ENCODE measurements around the gene IFNAR1. TPM values are rescaled to one million over a fixed set of nuclear protein-coding genes. Genes with fewer than 3 reads are reported as not detected.

The IFNAR1 gene
- polyA plus RNA-seq, 1 donor: 26.7 TPM

GRCh38 chr21:33302796-33303195 is 22.0 kb upstream of the IFNAR1 start:
- Histone ChIP-seq H3K27ac (ENCODE audit: low read length) (no peak overlapping the region), H3K4me1 (ENCODE audit: control insufficient read depth, insufficient read depth, low read length) (peaks cover 17% of the 10 kb centered on the region), H3K4me3 (ENCODE audit: low read length) (no peak overlapping the region), H3K36me3 (ENCODE audit: control insufficient read depth, insufficient read depth, low read length) (no peaks in the 10 kb centered on the region), H3K27me3 (ENCODE audit: control insufficient read depth, insufficient read depth, low read length) (no peaks in the 10 kb centered on the region), H3K9me3 (ENCODE audit: control insufficient read depth, low read depth, low read length) (no peaks in the 10 kb centered on the region)
- DNase-seq: no peak
- 78% methylated on average over 3 of the region's 7 CpGs for whole genome bisulfite sequencing (ENCODE audit: insufficient coverage, low lambda C conversion rate)

GRCh38 chr21:33305344-33305671 is 19.5 kb upstream of the IFNAR1 start:
- Histone ChIP-seq H3K27me3 (ENCODE audit: control insufficient read depth, insufficient read depth, low read length) (no peaks in the 10 kb centered on the region), H3K36me3 (ENCODE audit: control insufficient read depth, insufficient read depth, low read length) (no peaks in the 10 kb centered on the region), H3K27ac (ENCODE audit: low read length) (no peak overlapping the region), H3K4me3 (ENCODE audit: low read length) (no peak overlapping the region), H3K4me1 (ENCODE audit: control insufficient read depth, insufficient read depth, low read length) (peaks cover 17% of the 10 kb centered on the region), H3K9me3 (ENCODE audit: control insufficient read depth, low read depth, low read length) (no peaks in the 10 kb centered on the region)
- DNase-seq: no peak
- WGBS (ENCODE audit: insufficient coverage, low lambda C conversion rate): no CpG with 5 or more reads among the region's 4 CpGs

GRCh38 chr21:33305938-33306337 is 18.8 kb upstream of the IFNAR1 start:
- no CpG with 5 or more reads among the region's 2 CpGs for WGBS (ENCODE audit: insufficient coverage, low lambda C conversion rate)
- no peak overlapping the region for H3K27ac ChIP-seq (ENCODE audit: low read length)
- no peak for DNase-seq
- no peak overlapping the region for H3K4me3 ChIP-seq (ENCODE audit: low read length)
- H3K36me3 ChIP-seq (ENCODE audit: control insufficient read depth, insufficient read depth, low read length): no peaks in the 10 kb centered on the region
- peaks cover 12% of the 10 kb centered on the region for H3K4me1 ChIP-seq (ENCODE audit: control insufficient read depth, insufficient read depth, low read length)
- no peaks in the 10 kb centered on the region for H3K27me3 ChIP-seq (ENCODE audit: control insufficient read depth, insufficient read depth, low read length)
- H3K9me3 ChIP-seq (ENCODE audit: control insufficient read depth, low read depth, low read length): no peaks in the 10 kb centered on the region

- Histone ChIP-seq H3K4me3 (ENCODE audit: low read length) (no peak overlapping the region), H3K27me3 (ENCODE audit: control insufficient read depth, insufficient read depth, low read length) (no peaks in the 10 kb centered on the region), H3K4me1 (ENCODE audit: control insufficient read depth, insufficient read depth, low read length) (no peaks in the 10 kb centered on the region), H3K36me3 (ENCODE audit: control insufficient read depth, insufficient read depth, low read length) (no peaks in the 10 kb centered on the region), H3K9me3 (ENCODE audit: control insufficient read depth, low read depth, low read length) (no peaks in the 10 kb centered on the region), H3K27ac (ENCODE audit: low read length) (no peak overlapping the region)
- DNase-seq: no peak
- no CpG with 5 or more reads among the region's 6 CpGs for WGBS (ENCODE audit: insufficient coverage, low lambda C conversion rate)
Observed at GRCh38 chr21:33308586-33309490, 15.9 kb upstream of the IFNAR1 start.

- H3K27ac ChIP-seq (ENCODE audit: low read length): no peak overlapping the region
- H3K27me3 ChIP-seq (ENCODE audit: control insufficient read depth, insufficient read depth, low read length): no peaks in the 10 kb centered on the region
- H3K4me3 ChIP-seq (ENCODE audit: low read length): no peak overlapping the region
- no peaks in the 10 kb centered on the region for H3K4me1 ChIP-seq (ENCODE audit: control insufficient read depth, insufficient read depth, low read length)
- DNase-seq: no peak
- WGBS (ENCODE audit: insufficient coverage, low lambda C conversion rate): no CpG with 5 or more reads among the region's 1 CpG
- no peaks in the 10 kb centered on the region for H3K9me3 ChIP-seq (ENCODE audit: control insufficient read depth, low read depth, low read length)
- H3K36me3 ChIP-seq (ENCODE audit: control insufficient read depth, insufficient read depth, low read length): no peaks in the 10 kb centered on the region
Observed at GRCh38 chr21:33309778-33310177, 15.0 kb upstream of the IFNAR1 start.

GRCh38 chr21:33312121-33312520 is 12.6 kb upstream of the IFNAR1 start:
- Histone ChIP-seq H3K27me3 (ENCODE audit: control insufficient read depth, insufficient read depth, low read length) (no peaks in the 10 kb centered on the region), H3K36me3 (ENCODE audit: control insufficient read depth, insufficient read depth, low read length) (no peaks in the 10 kb centered on the region), H3K9me3 (ENCODE audit: control insufficient read depth, low read depth, low read length) (no peaks in the 10 kb centered on the region), H3K27ac (ENCODE audit: low read length) (no peak overlapping the region), H3K4me3 (ENCODE audit: low read length) (no peak overlapping the region), H3K4me1 (ENCODE audit: control insufficient read depth, insufficient read depth, low read length) (no peaks in the 10 kb centered on the region)
- 100% methylated on average over 1 of the region's 3 CpGs for WGBS (ENCODE audit: insufficient coverage, low lambda C conversion rate)
- DNase-seq: no peak

GRCh38 chr21:33313183-33313582 is 11.6 kb upstream of the IFNAR1 start:
- DNase-seq: no peak
- Histone ChIP-seq H3K9me3 (ENCODE audit: control insufficient read depth, low read depth, low read length) (no peaks in the 10 kb centered on the region), H3K4me1 (ENCODE audit: control insufficient read depth, insufficient read depth, low read length) (no peaks in the 10 kb centered on the region), H3K4me3 (ENCODE audit: low read length) (no peak overlapping the region), H3K27me3 (ENCODE audit: control insufficient read depth, insufficient read depth, low read length) (no peaks in the 10 kb centered on the region), H3K27ac (ENCODE audit: low read length) (no peak overlapping the region), H3K36me3 (ENCODE audit: control insufficient read depth, insufficient read depth, low read length) (no peaks in the 10 kb centered on the region)
- no CpG with 5 or more reads among the region's 1 CpG for WGBS (ENCODE audit: insufficient coverage, low lambda C conversion rate)

- 90% methylated on average over 2 of the region's 4 CpGs for WGBS (ENCODE audit: insufficient coverage, low lambda C conversion rate)
- Histone ChIP-seq H3K4me3 (ENCODE audit: low read length) (no peak overlapping the region), H3K27ac (ENCODE audit: low read length) (no peak overlapping the region), H3K36me3 (ENCODE audit: control insufficient read depth, insufficient read depth, low read length) (no peaks in the 10 kb centered on the region), H3K27me3 (ENCODE audit: control insufficient read depth, insufficient read depth, low read length) (no peaks in the 10 kb centered on the region), H3K4me1 (ENCODE audit: control insufficient read depth, insufficient read depth, low read length) (no peaks in the 10 kb centered on the region), H3K9me3 (ENCODE audit: control insufficient read depth, low read depth, low read length) (no peaks in the 10 kb centered on the region)
- DNase-seq: no peak
Observed at GRCh38 chr21:33313611-33314010, 11.2 kb upstream of the IFNAR1 start.

- Histone ChIP-seq H3K27me3 (ENCODE audit: control insufficient read depth, insufficient read depth, low read length) (no peaks in the 10 kb centered on the region), H3K4me3 (ENCODE audit: low read length) (no peak overlapping the region), H3K4me1 (ENCODE audit: control insufficient read depth, insufficient read depth, low read length) (no peaks in the 10 kb centered on the region), H3K36me3 (ENCODE audit: control insufficient read depth, insufficient read depth, low read length) (no peaks in the 10 kb centered on the region), H3K27ac (ENCODE audit: low read length) (no peak overlapping the region), H3K9me3 (ENCODE audit: control insufficient read depth, low read depth, low read length) (no peaks in the 10 kb centered on the region)
- 86% methylated on average over 1 of the region's 4 CpGs for WGBS (ENCODE audit: insufficient coverage, low lambda C conversion rate)
- no peak for DNase-seq
Observed at GRCh38 chr21:33314111-33314510, 10.7 kb upstream of the IFNAR1 start.

GRCh38 chr21:33315946-33316710 is 8.6 kb upstream of the IFNAR1 start:
- Histone ChIP-seq H3K4me3 (ENCODE audit: low read length) (no peak overlapping the region), H3K36me3 (ENCODE audit: control insufficient read depth, insufficient read depth, low read length) (no peaks in the 10 kb centered on the region), H3K9me3 (ENCODE audit: control insufficient read depth, low read depth, low read length) (no peaks in the 10 kb centered on the region), H3K27ac (ENCODE audit: low read length) (no peak overlapping the region), H3K4me1 (ENCODE audit: control insufficient read depth, insufficient read depth, low read length) (no peaks in the 10 kb centered on the region), H3K27me3 (ENCODE audit: control insufficient read depth, insufficient read depth, low read length) (no peaks in the 10 kb centered on the region)
- DNase-seq: no peak
- WGBS (ENCODE audit: insufficient coverage, low lambda C conversion rate): 72% methylated on average over 2 of the region's 5 CpGs

Measured in large intestine (tissue), 3 donors.